ENCODE results near the gene TACC2. TPM values are rescaled to one million over a fixed set of nuclear protein-coding genes. Genes with fewer than 3 reads are reported as not detected.

Gene TACC2
- total RNA-seq, 2 experiments from 2014 or later = not detected

DNA sequence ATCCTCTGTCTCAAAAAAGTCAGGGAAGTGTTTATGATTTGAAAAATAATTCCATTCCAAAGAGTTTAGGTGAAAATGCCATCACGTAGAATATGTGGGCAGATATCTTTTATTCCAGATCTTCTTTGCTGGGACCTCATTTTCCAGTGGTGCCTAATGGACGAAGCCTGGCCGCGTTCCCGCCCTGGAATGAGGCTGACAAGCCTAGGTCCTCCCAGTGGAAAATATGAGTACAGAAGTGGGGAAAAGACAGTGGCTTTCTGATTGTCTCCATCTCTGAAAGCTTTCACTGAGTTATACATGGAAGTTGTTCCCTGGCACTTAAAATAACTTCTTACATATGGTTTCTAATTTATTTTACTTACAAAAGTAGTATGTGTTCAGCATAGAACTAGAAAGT lies 139.4 kb downstream of the TACC2 start:
- no peaks in the 10 kb centered on the region for H3K9me2 ChIP-seq (ENCODE audit: insufficient read depth, low read length)
- no peaks in the 10 kb centered on the region for H3K4me1 ChIP-seq (ENCODE audit: insufficient read depth, low read length, poor library complexity, severe bottlenecking)
- no peak overlapping the region for H3K4me3 ChIP-seq (ENCODE audit: low read depth, low read length, poor library complexity, severe bottlenecking)
- no peak overlapping the region for H3K4me2 ChIP-seq (ENCODE audit: low read length)
- CTCF ChIA-PET (ENCODE audit: unreplicated experiment) = no interaction called here
- intact Hi-C loops (cut with micrococcal nuclease; ENCODE audit: unreplicated experiment) = no loop called here
- H3K9me3 ChIP-seq (ENCODE audit: low read length) = no peaks in the 10 kb centered on the region
- BruUV-seq (replicated peaks) = no TSS peak
- POLR2A ChIA-PET = no interaction called here
- DNase-seq (ENCODE audit: low spot score) = no peak
- no peak overlapping the region for H2AFZ ChIP-seq (ENCODE audit: low read length)
- H3K27ac ChIP-seq (ENCODE audit: low read depth, low read length, poor library complexity, severe bottlenecking) = no peak overlapping the region
- no peaks in the 10 kb centered on the region for H4K20me1 ChIP-seq (ENCODE audit: insufficient read depth, low read length)
- H3K79me2 ChIP-seq (ENCODE audit: insufficient read depth, low read depth, low read length) = no peaks in the 10 kb centered on the region
- TF ChIP-seq CTCF (conservative IDR thresholded peaks at IDR 0.05; ENCODE audit: low read length) (no peak), EZH2phosphoT487 (IDR thresholded peaks at IDR 0.05; ENCODE audit: borderline replicate concordance, low read depth, low read length) (no peak)
- H3K36me3 ChIP-seq (ENCODE audit: insufficient read depth, low read length) = no peaks in the 10 kb centered on the region

- no peak overlapping the region for H3K27ac ChIP-seq (ENCODE audit: low read depth, low read length, poor library complexity, severe bottlenecking)
- CTCF ChIA-PET (ENCODE audit: unreplicated experiment) = no interaction called here
- no peaks in the 10 kb centered on the region for H3K9me2 ChIP-seq (ENCODE audit: insufficient read depth, low read length)
- no peaks in the 10 kb centered on the region for H3K4me1 ChIP-seq (ENCODE audit: insufficient read depth, low read length, poor library complexity, severe bottlenecking)
- no peaks in the 10 kb centered on the region for H3K36me3 ChIP-seq (ENCODE audit: insufficient read depth, low read length)
- no peak for TF ChIP-seq CTCF (conservative IDR thresholded peaks at IDR 0.05; ENCODE audit: low read length)
- no peak for TF ChIP-seq EZH2phosphoT487 (IDR thresholded peaks at IDR 0.05; ENCODE audit: borderline replicate concordance, low read depth, low read length)
- no peak for DNase-seq (ENCODE audit: low spot score)
- H3K79me2 ChIP-seq (ENCODE audit: insufficient read depth, low read depth, low read length) = no peaks in the 10 kb centered on the region
- POLR2A ChIA-PET = interaction anchor here (0.6 kb wide), 1 partner anchor 397 kb away, joined by 4 read pairs; no protein-coding TSS in a partner anchor
- no peaks in the 10 kb centered on the region for H3K9me3 ChIP-seq (ENCODE audit: low read length)
- no peak overlapping the region for H3K4me3 ChIP-seq (ENCODE audit: low read depth, low read length, poor library complexity, severe bottlenecking)
- no TSS peak for BruUV-seq (replicated peaks)
- intact Hi-C loops (cut with micrococcal nuclease; ENCODE audit: unreplicated experiment) = no loop called here
- H2AFZ ChIP-seq (ENCODE audit: low read length) = no peak overlapping the region
- no peaks in the 10 kb centered on the region for H4K20me1 ChIP-seq (ENCODE audit: insufficient read depth, low read length)
- H3K4me2 ChIP-seq (ENCODE audit: low read length) = no peak overlapping the region
Measured at GRCh38 chr10:122130474-122131110, 141.6 kb downstream of the TACC2 start.

- BruUV-seq (replicated peaks) = no TSS peak
- H3K79me2 ChIP-seq (ENCODE audit: insufficient read depth, low read depth, low read length) = no peaks in the 10 kb centered on the region
- intact Hi-C loops (cut with micrococcal nuclease; ENCODE audit: unreplicated experiment) = no loop called here
- H3K27ac ChIP-seq (ENCODE audit: low read depth, low read length, poor library complexity, severe bottlenecking) = no peak overlapping the region
- no peak overlapping the region for H2AFZ ChIP-seq (ENCODE audit: low read length)
- H3K9me2 ChIP-seq (ENCODE audit: insufficient read depth, low read length) = no peaks in the 10 kb centered on the region
- ChIA-PET POLR2A (no interaction called here), CTCF (ENCODE audit: unreplicated experiment) (no interaction called here)
- no peaks in the 10 kb centered on the region for H3K9me3 ChIP-seq (ENCODE audit: low read length)
- no peak for DNase-seq (ENCODE audit: low spot score)
- TF ChIP-seq CTCF (conservative IDR thresholded peaks at IDR 0.05; ENCODE audit: low read length) (no peak), EZH2phosphoT487 (IDR thresholded peaks at IDR 0.05; ENCODE audit: borderline replicate concordance, low read depth, low read length) (no peak)
- H3K4me2 ChIP-seq (ENCODE audit: low read length) = no peak overlapping the region
- no peaks in the 10 kb centered on the region for H4K20me1 ChIP-seq (ENCODE audit: insufficient read depth, low read length)
- H3K4me3 ChIP-seq (ENCODE audit: low read depth, low read length, poor library complexity, severe bottlenecking) = no peak overlapping the region
- no peaks in the 10 kb centered on the region for H3K36me3 ChIP-seq (ENCODE audit: insufficient read depth, low read length)
- no peaks in the 10 kb centered on the region for H3K4me1 ChIP-seq (ENCODE audit: insufficient read depth, low read length, poor library complexity, severe bottlenecking)
Measured at GRCh38 chr10:122132331-122132755, 143.4 kb downstream of the TACC2 start.

Measured in OCI-LY7 (cell line).